H9 (cell line): Measurements from ENCODE around the gene IL36RN. TPM values are rescaled to one million over a fixed set of nuclear protein-coding genes. Genes with fewer than 3 reads are reported as not detected.

Experiments
- DNase-seq: peaks from one replicate; pipeline ENCODE4 v3.0.0-alpha.2; 2017
- H2AFZ ChIP-seq: one replicate; pipeline ENCODE4 v1.6.1; 2013; ENCODE audit warnings: mild to moderate bottlenecking, low read length, control low read depth, moderate library complexity
- H2AK5ac ChIP-seq: 2 replicates; pipeline ENCODE4 v1.6.1; 2013; ENCODE audit warnings: low read length, control low read depth, mixed read lengths; ENCODE audit not compliant: insufficient read length
- H2BK120ac ChIP-seq: one replicate; pipeline ENCODE4 v1.6.1; 2013; ENCODE audit warnings: low read depth, mild to moderate bottlenecking, low read length, control low read depth, inconsistent platforms; ENCODE audit not compliant: poor library complexity, severe bottlenecking
- H2BK12ac ChIP-seq: 2 replicates; pipeline ENCODE4 v1.6.1; 2013; ENCODE audit warnings: low read length, control low read depth, mixed read lengths, low read depth; ENCODE audit not compliant: insufficient read length
- H2BK15ac ChIP-seq: 2 replicates; pipeline ENCODE4 v1.6.1; 2013; ENCODE audit warnings: low read depth, low read length, control low read depth
- H2BK20ac ChIP-seq: one replicate; pipeline ENCODE4 v1.6.1; 2013; ENCODE audit warnings: low read depth, mild to moderate bottlenecking, low read length, control low read depth, inconsistent platforms; ENCODE audit not compliant: poor library complexity, severe bottlenecking
- H2BK5ac ChIP-seq: 2 replicates; pipeline ENCODE4 v1.6.1; 2013; ENCODE audit warnings: low read length, control low read depth, mixed read lengths; ENCODE audit not compliant: insufficient read length
- H3K14ac ChIP-seq: 2 replicates; pipeline ENCODE4 v1.6.1; 2013; ENCODE audit warnings: low read length, control low read depth; ENCODE audit not compliant: insufficient read depth
- H3K18ac ChIP-seq: 2 replicates; pipeline ENCODE4 v1.6.1; 2013; ENCODE audit warnings: low read depth, mild to moderate bottlenecking, mixed read lengths, low read length, control low read depth; ENCODE audit not compliant: insufficient read length
- H3K23ac ChIP-seq: 2 replicates; pipeline ENCODE4 v1.6.1; 2013; ENCODE audit warnings: low read length, control low read depth, mixed read lengths, low read depth; ENCODE audit not compliant: insufficient read length
- H3K23me2 ChIP-seq: 2 replicates; pipeline ENCODE4 v1.6.1; 2013; ENCODE audit warnings: low read depth, mild to moderate bottlenecking, mixed read lengths, low read length, control low read depth; ENCODE audit not compliant: insufficient read length, poor library complexity, severe bottlenecking
- H3K27ac ChIP-seq: 2 replicates; pipeline ENCODE4 v1.5.1; 2013; ENCODE audit warnings: low read length, control low read depth, mixed read lengths, low read depth; ENCODE audit not compliant: insufficient read length
- H3K27me3 ChIP-seq: 2 replicates; pipeline ENCODE4 v1.6.1; 2013; ENCODE audit warnings: low read length, control low read depth, inconsistent platforms; ENCODE audit not compliant: insufficient read depth
- H3K4ac ChIP-seq: 2 replicates; pipeline ENCODE4 v1.6.1; 2013; ENCODE audit warnings: low read depth, mild to moderate bottlenecking, control low read depth, inconsistent platforms, low read length, moderate library complexity
- H3K4me1 ChIP-seq: 2 replicates; pipeline ENCODE4 v1.6.1; 2013; ENCODE audit warnings: low read length, control low read depth, inconsistent platforms; ENCODE audit not compliant: insufficient read depth
- H3K4me2 ChIP-seq: 2 replicates; pipeline ENCODE4 v1.6.1; 2013; ENCODE audit warnings: low read length, control low read depth, mixed read lengths; ENCODE audit not compliant: insufficient read length, insufficient read depth
- H3K56ac ChIP-seq: 2 replicates; pipeline ENCODE4 v1.6.1; 2013; ENCODE audit warnings: low read depth, mild to moderate bottlenecking, mixed read lengths, low read length, control low read depth; ENCODE audit not compliant: insufficient read length
- H3K79me1 ChIP-seq: 2 replicates; pipeline ENCODE4 v1.6.1; 2013; ENCODE audit warnings: low read depth, mild to moderate bottlenecking, moderate library complexity, low read length, control low read depth, inconsistent platforms; ENCODE audit not compliant: insufficient read depth, poor library complexity, severe bottlenecking
- H3K79me2 ChIP-seq: 2 replicates; pipeline ENCODE4 v1.6.1; 2013; ENCODE audit warnings: low read length, control low read depth, inconsistent platforms; ENCODE audit not compliant: insufficient read depth
- H3K9ac ChIP-seq: 2 replicates; pipeline ENCODE4 v1.6.1; 2013; ENCODE audit warnings: low read length, control low read depth, mixed read lengths; ENCODE audit not compliant: insufficient read length; ENCODE audit errors: extremely low read depth
- H3K9me3 ChIP-seq: one replicate; pipeline ENCODE4 v1.6.1; 2013; ENCODE audit warnings: low read depth, low read length, inconsistent platforms; ENCODE audit not compliant: control insufficient read depth
- H3T11ph ChIP-seq: one replicate; pipeline ENCODE4 v1.6.1; 2013; ENCODE audit warnings: mild to moderate bottlenecking, low read length, control low read depth, inconsistent platforms
- H4K20me1 ChIP-seq: one replicate; pipeline ENCODE4 v1.6.1; 2013; ENCODE audit not compliant: control insufficient read depth, insufficient read length, insufficient read depth
- H4K5ac ChIP-seq: 2 replicates; pipeline ENCODE4 v1.6.1; 2013; ENCODE audit warnings: low read depth, mild to moderate bottlenecking, mixed read lengths, low read length, control low read depth; ENCODE audit not compliant: insufficient read length
- H4K8ac ChIP-seq: replicated peaks from 2 replicates; pipeline ENCODE4 v1.6.1; 2013; ENCODE audit warnings: low read length, control low read depth, mixed read lengths, low read depth; ENCODE audit not compliant: insufficient read length
- H4K91ac ChIP-seq: 2 replicates; pipeline ENCODE4 v1.6.1; 2013; ENCODE audit warnings: low read depth, mild to moderate bottlenecking, moderate library complexity, mixed read lengths, low read length, control low read depth; ENCODE audit not compliant: insufficient read length
- H3K27ac Mint-ChIP-seq, 3 experiments: 2 replicates in 2 of 3; 3 replicates in 1 of 3; pipeline ENCODE4 v1.8.0; 2020 to 2021; ENCODE audit warnings: mixed read lengths in 3 of 3, mild to moderate bottlenecking in 1 of 3, moderate library complexity in 1 of 3
- H3K27me3 Mint-ChIP-seq: 2 replicates; pipeline ENCODE4 v1.8.0; 2021; ENCODE audit warnings: low read depth, mild to moderate bottlenecking, moderate library complexity, mixed read lengths
- H3K36me3 Mint-ChIP-seq, 3 experiments: 2 replicates in 2 of 3; 3 replicates in 1 of 3; pipeline ENCODE4 v1.8.0; 2020 to 2021; ENCODE audit warnings: low read depth in 3 of 3, mixed read lengths in 3 of 3; ENCODE audit not compliant: insufficient read depth in 1 of 3
- H3K4me1 Mint-ChIP-seq, 2 experiments: 2 replicates each; pipeline ENCODE4 v1.8.0; 2020; ENCODE audit warnings: mixed read lengths in 2 of 2
- H3K4me3 Mint-ChIP-seq, 2 experiments: 2 replicates in 1 of 2; 3 replicates in 1 of 2; pipeline ENCODE4 v1.8.0; 2020 to 2021; ENCODE audit warnings: mild to moderate bottlenecking in 2 of 2, mixed read lengths in 2 of 2, moderate library complexity in 1 of 2
- H3K9me3 Mint-ChIP-seq, 2 experiments: 2 replicates in 1 of 2; 3 replicates in 1 of 2; pipeline ENCODE4 v1.8.0; 2020; ENCODE audit warnings: mild to moderate bottlenecking in 2 of 2, mixed read lengths in 2 of 2, moderate library complexity in 1 of 2
- CTCF ChIP-seq: fragments of 200-600 bp; sonication (generic); conservative IDR thresholded peaks from 3 replicates; pipeline ENCODE4 v1.8.0; 2021; ENCODE audit warnings: antibody characterized with exemption, mild to moderate bottlenecking
- WGBS: extraction: QIAGEN DNeasy Blood & Tissue Kit; methylation state at CpG from one replicate; pipeline ENCODE4 v1.1.7; 2013; ENCODE audit warnings: missing lambda C conversion rate, low lambda C conversion rate, mixed read lengths; ENCODE audit not compliant: insufficient read length; ENCODE audit errors: extremely low coverage; 5-methylcytosine and 5-hydroxymethylcytosine counted together
- total RNA-seq: library from RNA; stranded (reverse); gene quantifications from 2 replicates; pipeline ENCODE4 v1.2.1, GENCODE V29; 2021

The IL36RN gene
- total RNA-seq, 1 experiment from 2014 or later: not detected

- Mint-ChIP-seq H3K9me3 (peaks cover 4 to 19% of the 10 kb centered on the region in 2 experiments; a peak in 4 of 5 replicates), H3K36me3 (no peaks in the 10 kb centered on the region), H3K4me3 (no peak overlapping the region), H3K4me1 (0 out of 4 replicates have a peak, but pooled peaks cover 0 to 3% of the 10 kb centered on the region in 2 experiments), H3K27me3 (peaks cover 47% of the 10 kb centered on the region), H3K27ac (no peak overlapping the region)
- H3K18ac ChIP-seq: no peak overlapping the region
- H3K14ac ChIP-seq: no peak overlapping the region
- no peak for TF ChIP-seq CTCF
- H2BK5ac ChIP-seq: no peak overlapping the region
- no peak overlapping the region for H2BK12ac ChIP-seq
- H3K23ac ChIP-seq: no peak overlapping the region
- no peak overlapping the region for H3K27ac ChIP-seq
- no peaks in the 10 kb centered on the region for H4K20me1 ChIP-seq
- H2BK120ac ChIP-seq: no peak overlapping the region
- H3K4me2 ChIP-seq: no peak overlapping the region
- H2BK15ac ChIP-seq: no peak overlapping the region
- no peaks in the 10 kb centered on the region for H3K79me1 ChIP-seq
- H2AFZ ChIP-seq: no peak overlapping the region
- H3K23me2 ChIP-seq: no peaks in the 10 kb centered on the region
- no peaks in the 10 kb centered on the region for H3K9me3 ChIP-seq
- H4K91ac ChIP-seq: no peak overlapping the region
- no peak overlapping the region for H3K4ac ChIP-seq
- no peak for DNase-seq
- H4K8ac ChIP-seq: no peak overlapping the region
- H4K5ac ChIP-seq: no peak overlapping the region
- H3K79me2 ChIP-seq: no peaks in the 10 kb centered on the region
- H2BK20ac ChIP-seq: no peak overlapping the region
- H3K27me3 ChIP-seq: no peaks in the 10 kb centered on the region
- no peak overlapping the region for H2AK5ac ChIP-seq
- WGBS: no CpG with 5 or more reads among the region's 1 CpG
- H3K9ac ChIP-seq: no peak overlapping the region
- H3T11ph ChIP-seq: no peak overlapping the region
- no peaks in the 10 kb centered on the region for H3K4me1 ChIP-seq
- H3K56ac ChIP-seq: no peak overlapping the region
Measured at GRCh38 chr2:113070606-113070975, 11.6 kb downstream of the IL36RN start.
